B cell (primary cell): Measurements from ENCODE around the gene NONO.

Source experiments
- CTCF ChIP-seq: fragments of 200-600 bp; IDR thresholded peaks from one replicate; pipeline ENCODE4 v1.8.0; 2022; ENCODE audit warnings: antibody characterized with exemption, mild to moderate bottlenecking
- EZH2 ChIP-seq: IDR thresholded peaks from 2 replicates; pipeline ENCODE4 v1.6.1; 2012; ENCODE audit warnings: borderline replicate concordance, low read depth, mild to moderate bottlenecking, moderate library complexity, low read length; ENCODE audit not compliant: insufficient read depth, poor library complexity, severe bottlenecking

- TF ChIP-seq EZH2 (no peak), CTCF (no peak)
Observed at GRCh38 chrX:71250841-71251240, 32.6 kb upstream of the NONO start.
